Activated CD8-positive, alpha-beta memory T cell treated with anti-CD3 and anti-CD28 coated beads, Interleukin-2, amount 50 U/mL, for 1 hour (primary cell): Measurements from ENCODE around the gene SLC6A1.

Experiments used
- DNase-seq: peaks from one replicate; pipeline ENCODE4 v3.0.0-alpha.2; 2020; ENCODE audit errors: extremely low read depth

Gene SLC6A1

DNA sequence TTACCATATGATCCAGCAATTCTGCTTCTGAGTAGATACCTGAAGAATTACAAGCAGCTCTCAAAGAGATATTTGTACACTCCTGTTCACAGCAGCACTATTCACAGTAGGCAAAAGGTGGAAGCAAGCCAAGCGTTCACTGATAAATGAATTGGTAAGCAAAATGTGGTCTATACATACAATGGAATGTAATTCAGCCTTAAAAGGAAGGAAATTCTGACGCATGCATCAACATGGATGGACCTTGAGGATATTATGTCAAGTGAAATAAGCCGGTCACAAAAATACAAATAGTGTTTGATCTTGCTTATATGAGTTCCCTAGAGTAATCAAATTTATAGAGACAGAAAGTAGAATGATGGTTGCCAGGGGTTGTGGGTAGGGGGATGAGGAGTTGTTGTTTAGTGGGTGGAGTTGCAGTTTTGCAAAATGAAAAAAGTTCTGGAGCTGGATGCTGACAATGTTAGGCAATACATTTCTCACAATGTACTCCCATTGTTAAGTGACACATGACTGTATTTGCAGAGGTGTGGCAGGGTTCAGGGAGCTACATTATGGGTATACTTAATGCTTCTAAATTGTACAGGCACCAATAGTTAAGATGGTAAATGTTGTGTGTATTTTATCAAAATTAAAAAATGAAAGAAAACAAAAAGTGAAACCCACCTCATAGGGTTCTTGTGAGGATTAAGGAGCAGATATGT, 26.7 kb downstream of the SLC6A1 start:
- no peak for DNase-seq

DNA sequence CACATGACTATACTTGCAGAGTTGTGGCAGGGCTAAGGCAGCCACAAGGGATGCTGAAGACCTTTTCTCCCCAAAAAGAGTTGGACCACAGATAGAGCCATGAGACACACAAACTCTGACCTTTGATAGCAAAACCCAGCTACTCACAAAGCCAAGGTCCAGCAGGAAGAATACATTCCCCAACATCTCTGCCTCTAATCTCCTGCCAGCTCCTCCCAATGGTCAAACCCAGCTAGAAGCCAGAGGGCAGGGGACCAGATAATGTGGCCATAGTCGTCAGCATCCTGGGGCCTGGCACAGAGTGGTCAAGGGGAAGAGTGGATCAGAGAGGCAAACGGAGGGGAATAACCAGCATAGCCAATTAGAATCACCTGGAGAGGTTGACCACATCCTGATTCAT, 28.2 kb downstream of the SLC6A1 start:
- no peak for DNase-seq

DNA sequence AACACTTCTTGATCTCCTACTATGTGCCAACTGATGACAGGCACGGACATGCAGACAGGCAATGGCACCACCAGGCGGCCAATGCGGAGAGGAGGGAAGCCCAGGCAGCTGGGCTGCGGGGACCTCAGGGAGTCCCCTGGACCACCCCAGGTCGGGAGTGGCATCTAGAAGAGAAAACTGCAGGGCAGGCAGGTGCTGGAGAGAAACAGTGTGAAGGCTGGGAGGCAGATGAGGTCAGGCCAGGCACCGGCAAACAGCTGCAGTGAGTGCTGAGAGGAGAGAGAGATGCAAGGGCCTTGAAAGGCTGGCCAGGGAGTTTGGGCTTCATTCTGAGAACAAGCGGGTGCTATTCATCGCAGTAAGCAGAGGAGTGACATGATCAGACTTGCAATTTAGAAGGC, 29.1 kb downstream of the SLC6A1 start:
- no peak for DNase-seq

DNA sequence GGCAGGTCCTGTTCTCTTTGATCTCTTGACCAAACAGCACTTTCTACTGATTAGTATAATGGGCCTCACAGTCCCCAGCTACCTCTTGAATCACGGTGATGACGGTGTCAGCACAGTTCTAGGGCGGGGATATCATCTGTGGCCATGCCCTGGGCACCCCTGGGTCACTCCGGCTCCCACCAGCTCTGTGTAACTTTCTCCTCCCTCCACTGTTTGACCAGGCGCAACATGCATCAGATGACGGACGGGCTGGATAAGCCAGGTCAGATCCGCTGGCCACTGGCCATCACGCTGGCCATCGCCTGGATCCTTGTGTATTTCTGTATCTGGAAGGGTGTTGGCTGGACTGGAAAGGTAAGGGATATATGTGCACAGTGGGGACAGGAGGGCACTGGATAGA, 29.6 kb downstream of the SLC6A1 start:
- DNase-seq, result no peak

DNA sequence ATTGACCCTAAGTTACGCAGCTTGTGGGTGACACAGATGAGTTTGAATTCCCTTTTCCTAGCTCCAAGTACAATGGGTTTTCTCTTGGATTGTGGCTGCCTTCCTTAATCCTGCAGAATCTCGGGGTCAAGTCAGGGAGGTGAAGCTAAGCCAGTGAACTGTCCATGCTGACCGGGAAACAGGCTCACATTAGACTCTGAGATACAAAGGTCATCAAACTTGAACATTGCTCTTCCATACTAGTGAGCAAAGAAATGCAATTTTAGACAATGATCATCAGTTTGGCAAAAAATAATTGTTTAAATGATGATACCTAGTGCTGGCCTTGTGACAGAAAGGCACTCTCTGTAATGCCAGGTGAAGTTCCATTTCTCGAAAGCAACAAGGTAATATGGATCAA, 31.6 kb downstream of the SLC6A1 start:
- no peak for DNase-seq

DNA sequence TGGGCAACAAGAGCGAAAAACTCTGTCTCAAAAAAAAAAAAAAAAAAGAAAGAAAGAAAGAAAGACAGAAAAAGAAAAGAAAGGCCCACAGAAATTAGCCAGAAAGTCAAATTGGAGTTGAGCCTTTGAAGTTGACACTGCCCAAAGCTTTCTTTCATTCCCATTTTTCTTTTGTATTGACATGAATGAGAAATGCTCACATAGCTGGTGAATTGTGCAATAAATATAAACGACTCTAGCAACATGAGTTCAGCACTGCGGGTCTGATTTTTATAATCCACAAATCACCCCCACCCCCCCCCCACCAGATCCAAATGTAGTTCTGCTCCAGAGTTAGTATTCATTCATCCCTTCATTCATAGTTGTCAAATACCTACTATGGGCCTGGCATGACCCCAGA, 37.4 kb downstream of the SLC6A1 start:
- DNase-seq, result no peak

DNA sequence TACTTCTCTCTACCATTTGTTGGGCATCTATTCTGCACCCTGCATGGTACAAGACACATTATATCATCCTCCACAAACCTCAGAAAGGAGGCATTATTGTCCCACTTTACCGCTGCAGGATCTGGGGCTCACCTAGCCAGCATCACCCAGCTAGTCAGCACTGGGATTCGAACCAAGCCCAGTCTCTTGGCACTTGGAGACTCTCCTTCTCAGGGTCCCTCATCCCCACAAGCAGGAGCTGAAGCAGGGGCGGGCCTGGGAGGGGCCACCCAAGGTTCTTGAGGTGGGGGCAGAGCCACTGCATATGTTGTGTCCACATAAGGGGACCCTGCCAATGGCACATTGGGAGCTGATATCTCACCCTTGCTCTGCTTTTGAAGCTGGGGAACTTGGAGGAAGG, 41.3 kb downstream of the SLC6A1 start:
- DNase-seq, result no peak

DNA sequence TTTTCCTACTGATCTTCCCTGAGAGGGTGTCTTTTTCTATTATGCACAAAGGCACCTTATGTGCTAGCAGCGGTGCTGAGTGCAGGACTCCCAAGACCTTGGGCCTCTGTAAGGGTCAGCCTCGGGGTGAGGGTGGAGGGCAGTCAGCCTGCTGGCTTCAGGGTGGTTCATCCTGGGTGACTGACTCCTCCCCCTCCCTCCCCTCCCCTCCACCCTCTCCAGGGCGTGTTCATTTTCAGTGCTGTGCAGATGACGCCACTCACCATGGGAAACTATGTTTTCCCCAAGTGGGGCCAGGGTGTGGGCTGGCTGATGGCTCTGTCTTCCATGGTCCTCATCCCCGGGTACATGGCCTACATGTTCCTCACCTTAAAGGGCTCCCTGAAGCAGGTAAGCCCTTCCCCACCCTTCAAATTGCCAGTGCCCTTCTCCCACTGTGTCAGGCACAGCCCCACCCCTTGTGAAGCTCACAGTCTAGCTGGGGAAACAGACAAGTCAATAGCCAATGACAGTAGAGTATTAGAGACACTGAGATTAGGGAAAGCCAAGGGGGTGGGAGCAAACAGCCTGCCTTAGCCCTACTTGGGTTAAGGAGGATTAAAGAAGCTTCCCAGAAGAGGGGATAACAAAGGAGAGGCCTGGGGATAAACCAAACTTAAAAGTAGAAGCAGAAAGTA, 41.9 kb downstream of the SLC6A1 start:
- DNase-seq, result no peak

DNA sequence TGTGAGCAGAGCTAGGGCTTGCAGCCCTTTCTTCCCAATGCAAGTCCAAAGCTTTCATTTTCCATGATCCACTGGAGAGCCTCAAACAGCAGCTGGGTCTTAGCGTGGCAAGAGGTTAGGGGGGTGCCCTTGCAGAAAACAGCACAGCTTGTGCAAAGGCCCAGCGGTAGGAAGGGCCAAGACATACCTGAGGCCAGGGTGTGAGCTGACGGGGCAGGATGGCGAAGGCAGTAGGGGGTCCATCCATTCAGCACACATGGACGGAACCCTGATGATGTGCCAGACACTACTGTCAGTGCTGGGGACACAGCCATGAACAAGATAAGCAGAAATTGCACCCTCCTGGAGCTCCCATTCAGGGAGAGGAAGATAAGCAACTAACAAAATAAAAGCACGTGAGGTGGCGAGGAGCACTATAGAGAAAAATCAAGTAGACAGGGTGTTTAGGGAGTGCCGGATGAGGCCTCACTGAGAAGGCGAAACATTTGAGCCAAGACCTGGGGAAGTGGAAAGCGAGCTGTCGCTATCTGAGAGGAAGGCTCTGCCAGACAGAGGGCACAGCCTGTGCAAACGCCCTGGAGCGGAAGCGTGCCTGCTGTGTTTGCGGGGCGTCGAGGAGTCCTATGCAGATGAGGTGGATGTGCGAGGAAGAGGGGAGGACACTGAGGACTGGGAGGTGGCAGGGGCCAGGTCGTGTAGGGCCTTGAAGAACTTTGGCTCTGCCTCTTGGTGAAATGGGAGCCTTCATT, 43.4 kb downstream of the SLC6A1 start:
- DNase-seq, result no peak

DNA sequence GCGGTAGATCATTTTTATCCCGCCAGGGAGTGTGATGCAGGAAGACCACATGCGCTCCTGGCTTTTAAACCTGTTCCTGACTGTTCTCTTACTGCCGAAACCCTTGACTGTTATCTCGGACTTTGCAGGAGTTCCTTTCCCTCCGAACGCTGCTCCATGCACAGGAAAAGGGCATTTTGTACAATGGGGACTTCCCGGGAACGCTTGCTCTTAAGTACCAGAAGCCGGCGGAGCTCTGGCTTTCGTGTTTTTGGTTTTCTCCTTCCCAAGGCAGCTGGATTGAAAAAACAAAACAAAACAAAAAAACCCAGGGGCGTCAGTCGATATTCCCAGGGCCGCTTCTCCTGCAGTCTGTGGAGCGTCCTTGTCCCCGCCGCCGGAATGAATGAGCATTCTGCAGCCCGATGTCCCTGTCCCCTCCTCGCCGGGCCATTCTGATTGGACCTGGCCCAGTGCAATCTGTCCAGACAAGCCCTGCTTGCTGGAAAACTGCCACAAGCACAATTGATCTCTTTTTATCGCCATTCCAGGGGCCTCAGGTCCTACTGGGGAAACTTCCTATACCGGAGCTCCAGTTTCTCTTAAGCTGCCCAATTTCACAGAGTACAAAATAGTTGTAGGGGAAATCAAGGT, 44.8 kb downstream of the SLC6A1 start:
- no peak for DNase-seq

DNA sequence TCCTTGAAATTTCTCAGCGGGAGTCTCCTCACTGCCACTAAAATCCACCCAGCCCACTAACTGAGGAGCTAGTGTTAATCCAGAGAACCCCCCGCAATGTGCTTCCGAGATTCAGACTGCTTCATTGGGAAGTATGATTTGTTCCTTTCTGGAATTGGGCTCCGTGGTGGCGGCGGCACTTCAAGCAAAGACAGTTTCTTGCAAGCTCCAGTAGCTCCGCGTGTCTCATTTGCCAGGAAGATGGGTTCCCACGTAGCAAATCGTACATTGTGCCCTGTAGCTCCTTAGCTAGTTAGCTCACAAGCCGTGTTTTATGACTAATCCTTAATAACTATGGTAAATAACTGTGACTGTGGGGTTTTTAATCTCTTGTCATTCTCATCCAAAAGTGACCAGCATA, 45.4 kb downstream of the SLC6A1 start:
- no peak for DNase-seq

DNA sequence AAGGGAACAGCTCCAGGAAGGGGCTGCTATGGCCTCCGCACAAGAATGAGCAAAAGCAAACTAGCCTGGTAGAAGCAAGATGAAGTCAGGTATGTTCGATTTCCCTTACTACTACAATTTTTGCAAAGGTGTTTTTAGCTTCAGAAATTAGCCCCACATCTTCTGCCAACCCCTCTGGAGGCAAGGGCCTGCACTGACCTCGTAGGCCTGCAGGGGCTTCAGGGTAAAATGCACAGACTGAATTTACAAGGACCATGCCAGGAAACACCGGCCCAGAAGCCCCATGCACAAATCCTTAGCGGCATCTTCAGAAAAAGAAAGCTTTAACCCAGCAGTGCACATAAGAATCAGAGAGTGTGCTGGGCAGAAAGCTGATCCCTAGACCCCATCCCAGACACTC, 53.0 kb downstream of the SLC6A1 start:
- no peak for DNase-seq

DNA sequence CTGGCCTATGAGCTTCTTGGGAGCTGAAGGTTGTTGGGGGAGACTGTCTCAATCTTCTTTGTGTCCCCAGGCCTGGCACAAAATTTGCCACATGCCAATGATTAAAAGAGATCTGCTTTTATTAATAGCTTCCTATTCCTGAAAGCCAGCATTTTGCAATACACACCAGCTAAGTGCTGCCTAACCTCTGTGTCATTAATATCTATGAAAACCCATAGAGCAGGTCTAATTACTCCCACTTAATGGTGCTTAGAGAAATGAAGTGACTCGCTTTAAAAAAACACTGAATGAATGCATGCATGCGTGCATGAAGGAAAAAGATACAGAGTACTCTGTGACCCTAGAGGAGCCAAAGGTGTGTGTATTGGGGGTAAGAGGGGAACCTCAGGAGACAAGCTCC, 55.0 kb downstream of the SLC6A1 start:
- no peak for DNase-seq

DNA sequence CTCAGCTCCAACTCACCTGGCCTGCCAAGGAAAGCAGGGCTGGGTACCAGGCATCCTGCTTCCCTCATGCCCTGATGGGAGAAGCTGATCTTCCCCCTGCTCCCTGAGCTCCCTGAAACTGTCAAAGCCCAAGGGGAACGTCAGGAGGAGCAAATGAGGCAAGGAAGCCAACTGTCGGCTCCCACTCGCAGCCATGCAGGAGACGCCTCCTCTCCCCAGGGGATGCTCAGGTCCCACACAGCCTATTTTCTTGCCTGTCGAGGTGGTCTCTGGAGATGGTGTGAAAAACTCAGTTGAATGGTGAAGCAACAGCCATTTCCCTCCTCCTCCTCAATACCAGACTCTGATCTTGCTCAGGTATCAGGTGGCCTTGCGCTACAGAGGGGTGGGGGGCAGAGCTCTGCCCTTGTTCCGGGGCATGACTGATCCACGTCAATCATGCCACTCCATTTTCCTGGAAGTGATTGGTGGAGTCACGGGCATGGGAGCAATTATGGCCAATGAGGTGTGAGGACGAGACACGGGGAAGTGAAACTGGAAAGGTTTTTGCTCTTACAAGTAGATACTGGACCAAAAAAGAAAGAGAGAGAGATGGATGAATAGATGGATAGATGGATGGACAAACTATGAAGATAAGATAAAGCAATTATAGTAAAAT, 58.2 kb downstream of the SLC6A1 start:
- DNase-seq, result no peak

DNA sequence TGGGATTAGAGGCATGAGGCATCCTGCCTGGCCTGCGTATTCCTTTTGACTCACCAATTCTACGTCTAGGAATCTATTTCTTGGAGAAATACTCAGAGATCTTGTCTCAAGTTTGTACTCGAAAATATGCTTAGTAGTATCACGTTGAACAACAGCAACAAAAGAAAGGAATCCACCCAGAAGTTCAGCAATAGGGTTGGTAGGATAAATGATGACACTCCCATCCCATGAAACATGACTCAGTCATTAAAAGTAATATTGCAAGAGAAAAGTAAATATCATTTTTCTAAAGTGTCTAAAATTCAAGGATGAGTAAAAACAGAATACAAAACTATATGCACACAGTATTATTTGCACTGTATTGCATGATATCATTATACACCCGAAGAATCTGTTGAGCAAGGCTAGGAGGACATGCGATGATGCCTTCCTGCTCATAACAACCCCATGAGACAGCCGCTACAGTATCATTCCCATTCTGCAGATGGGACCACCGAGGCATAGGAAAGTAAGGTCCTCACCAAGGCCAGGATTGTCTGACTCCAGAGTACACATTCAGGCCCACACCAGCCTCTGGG, 61.5 kb downstream of the SLC6A1 start:
- DNase-seq, result no peak

DNA sequence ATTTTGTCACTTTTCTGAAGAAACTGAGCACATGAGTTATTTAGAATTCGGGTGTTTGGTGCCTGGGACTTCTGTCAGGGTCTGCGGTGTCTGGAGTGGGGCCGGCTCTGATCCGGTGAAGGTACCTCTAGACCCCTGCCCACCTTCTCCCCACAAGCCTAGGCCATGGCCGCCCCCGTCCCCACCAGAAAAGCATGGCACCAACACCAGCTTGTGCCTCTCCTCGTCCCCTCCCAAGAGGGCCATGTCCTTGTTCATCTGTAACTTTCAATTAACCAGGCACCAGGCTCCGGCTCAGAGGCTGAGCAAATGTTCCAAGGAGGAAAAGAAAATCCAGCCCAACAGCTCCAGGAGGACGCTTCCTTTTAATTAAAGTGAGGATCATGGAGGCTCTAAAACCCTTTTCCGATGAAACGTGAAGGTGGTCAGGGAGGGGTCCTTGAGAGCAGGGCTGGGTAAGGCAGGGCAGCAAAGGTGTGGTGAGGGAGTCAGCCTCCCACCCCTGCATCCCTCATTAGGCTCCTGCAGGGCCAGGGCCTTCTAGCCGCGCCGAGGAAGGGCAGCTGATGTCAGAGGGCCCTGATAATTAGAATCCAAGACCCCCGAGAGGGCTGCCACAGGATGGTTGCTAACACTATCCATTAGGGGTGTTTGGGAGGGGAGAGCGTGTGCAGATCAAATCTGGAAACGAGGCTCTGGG, 62.3 kb downstream of the SLC6A1 start:
- no peak for DNase-seq

DNA sequence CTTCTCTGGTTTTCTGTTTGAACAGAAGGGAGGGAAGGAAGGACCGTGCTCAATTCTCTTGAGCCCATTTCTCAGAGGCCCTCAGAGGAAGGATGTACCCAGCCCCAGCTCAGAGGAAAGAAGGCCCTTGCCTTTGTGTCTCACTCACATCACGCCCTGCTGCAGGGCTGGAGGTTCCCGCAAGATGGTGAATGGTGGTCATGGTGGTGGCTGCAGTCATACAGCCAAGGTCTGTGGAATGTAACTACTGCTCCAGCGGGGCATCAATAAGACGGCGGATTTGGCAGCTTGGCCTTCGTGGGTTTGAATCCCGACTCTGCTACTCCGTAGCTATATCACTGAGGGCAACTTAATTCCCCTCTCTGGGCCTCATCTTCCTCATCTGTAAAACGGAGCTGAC, 62.9 kb downstream of the SLC6A1 start:
- DNase-seq, result no peak

DNA sequence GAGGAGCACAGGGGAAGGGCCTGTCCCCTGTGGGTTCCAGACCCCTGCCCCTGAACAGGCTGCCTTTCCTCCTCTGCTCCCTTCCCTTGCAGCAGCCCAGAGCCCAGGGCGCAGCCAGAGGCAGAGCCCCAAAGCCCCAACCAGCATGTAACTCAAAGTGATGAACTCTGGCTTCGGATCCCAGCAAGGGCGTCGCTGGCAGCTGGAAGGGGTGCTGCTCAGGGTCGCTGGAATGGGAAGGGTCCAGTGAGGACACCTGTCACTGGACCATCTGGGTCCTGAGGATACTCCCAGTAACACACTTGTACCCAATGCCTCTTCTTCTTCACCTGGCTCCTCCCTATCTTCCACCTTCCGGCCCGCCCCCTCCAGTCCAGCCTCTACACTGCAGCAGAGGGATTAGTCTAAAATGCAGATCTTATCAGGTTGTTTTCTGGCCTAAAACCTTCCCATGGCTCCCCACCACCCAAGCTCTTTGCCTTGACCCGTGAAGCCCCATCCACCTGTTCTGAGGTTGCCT, 64.0 kb downstream of the SLC6A1 start:
- no peak for DNase-seq

DNA sequence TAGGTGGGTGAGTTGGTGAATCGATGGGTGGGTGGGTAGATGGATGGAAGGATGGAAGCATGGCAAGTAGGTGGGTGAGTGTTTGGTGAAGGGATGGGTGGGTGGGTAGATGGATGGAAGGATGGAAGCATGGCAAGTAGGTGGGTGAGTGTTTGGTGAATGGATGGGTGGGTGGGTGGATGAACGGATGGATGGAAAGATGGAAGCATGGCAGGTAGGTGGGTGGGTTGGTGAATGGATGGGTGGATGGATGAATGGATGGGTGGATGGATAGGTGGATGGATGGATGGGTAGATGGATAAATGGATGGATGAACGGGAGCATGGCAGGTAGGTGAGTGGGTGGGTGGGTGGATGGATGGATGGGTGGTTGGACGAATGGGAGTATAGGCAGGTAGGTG, 65.1 kb downstream of the SLC6A1 start:
- no peak for DNase-seq

DNA sequence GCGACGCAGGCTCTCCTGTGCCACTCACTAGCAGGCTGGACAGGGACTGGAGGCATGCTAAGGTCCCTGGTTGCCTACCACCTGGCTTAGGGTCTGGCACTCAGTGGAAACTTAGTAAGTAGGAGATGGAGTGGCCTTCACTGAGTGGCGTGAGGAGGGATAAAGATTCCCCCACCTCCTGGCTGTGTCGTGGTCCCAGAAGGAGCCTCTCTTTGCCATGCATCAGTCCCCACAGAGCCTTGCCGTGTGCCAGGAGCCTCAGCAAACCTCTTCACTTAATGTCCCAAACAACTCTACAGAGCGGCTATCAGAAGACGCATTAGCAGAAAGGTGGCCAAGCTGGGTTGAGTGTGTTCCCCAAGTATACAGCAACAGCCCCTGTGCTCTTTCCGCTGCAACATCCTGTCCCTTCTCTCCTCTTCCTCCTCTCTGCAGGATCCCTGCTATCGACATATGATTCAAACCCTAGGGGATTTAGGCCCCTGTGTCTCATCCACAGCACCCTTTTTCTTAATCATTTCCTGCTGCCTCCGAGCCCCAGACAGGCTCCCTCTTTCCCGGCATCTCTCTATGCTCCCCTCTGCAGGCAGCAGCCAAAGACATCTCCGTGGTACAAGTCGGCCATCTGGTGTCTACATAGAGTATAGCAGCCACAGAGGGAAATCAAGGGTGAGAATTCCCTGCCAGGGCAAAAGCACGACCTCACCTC, 66.7 kb downstream of the SLC6A1 start:
- DNase-seq, result no peak
